HG02943 (cell line): ENCODE results near the gene KLK14.
A peak's percentile ranks its signal among the peaks of the same experiment; 100 is the strongest.

Experiments
- ATAC-seq: cut with Tn5 transposase; IDR thresholded peaks from one replicate; pipeline ENCODE4 v1.9.1; 2021; ENCODE audit warnings: mild to moderate bottlenecking, low read depth, moderate library complexity; ENCODE audit not compliant: unreplicated experiment

The KLK14 gene

DNA sequence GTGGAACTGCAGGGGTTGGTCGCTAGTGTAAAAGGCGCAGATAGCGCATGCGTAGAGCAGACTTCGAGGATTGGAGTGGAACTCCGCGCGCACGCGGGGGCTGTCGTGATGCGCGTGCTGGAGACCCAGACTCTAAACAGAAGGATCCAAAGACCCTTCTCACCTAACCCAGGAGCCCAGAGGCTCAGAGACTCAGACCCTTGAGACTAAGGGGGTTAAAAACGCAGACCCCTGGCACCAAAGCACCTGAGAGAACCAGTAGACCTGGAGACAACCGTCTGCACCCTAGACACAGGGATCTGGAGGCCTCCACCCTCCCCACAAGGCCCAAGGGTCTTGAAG is 26.1 kb upstream of the KLK14 start:
- ATAC-seq, result peak; percentile 22

- peak; percentile 89 for ATAC-seq
Measured at GRCh38 chr19:51108066-51108804, 25.5 kb upstream of the KLK14 start, which contains the start of gene CTU1. Gene CTU1 (minus strand): TSS chr19:51108409. CDS start chr19:51104569, 3,840 bp downstream.

DNA sequence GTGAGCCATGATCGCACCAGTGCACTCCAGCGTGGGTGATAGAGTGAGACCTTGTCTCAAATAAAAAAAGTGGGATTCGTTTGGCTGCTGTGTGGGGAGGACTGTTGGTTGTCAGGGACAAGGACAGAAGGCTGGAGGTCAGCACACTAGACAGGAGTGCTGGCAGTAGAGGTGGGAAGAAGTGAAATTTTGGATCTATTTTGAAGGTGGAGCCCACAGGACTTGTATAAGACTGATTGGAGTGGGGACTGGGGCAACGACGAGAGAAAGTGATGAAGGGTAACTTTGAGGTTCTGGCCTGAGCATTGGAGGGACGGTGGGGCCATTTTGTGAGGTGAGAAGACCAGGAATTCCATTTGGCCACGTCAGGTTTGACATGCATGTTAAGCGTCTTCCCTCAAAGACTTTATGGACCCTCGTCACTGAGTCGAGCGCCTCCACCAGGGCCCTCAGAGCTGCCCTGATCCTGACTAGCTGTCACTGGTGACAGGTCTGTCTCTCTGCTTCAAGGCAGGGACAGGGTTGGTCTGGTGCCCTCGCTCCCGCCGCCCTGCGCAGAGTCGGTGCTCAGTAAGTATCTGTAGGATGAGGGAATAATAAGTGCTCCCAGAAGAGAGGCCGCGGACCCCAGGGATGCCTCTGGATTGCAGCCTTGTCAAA is 24.8 kb upstream of the KLK14 start:
- ATAC-seq, result no peak

DNA sequence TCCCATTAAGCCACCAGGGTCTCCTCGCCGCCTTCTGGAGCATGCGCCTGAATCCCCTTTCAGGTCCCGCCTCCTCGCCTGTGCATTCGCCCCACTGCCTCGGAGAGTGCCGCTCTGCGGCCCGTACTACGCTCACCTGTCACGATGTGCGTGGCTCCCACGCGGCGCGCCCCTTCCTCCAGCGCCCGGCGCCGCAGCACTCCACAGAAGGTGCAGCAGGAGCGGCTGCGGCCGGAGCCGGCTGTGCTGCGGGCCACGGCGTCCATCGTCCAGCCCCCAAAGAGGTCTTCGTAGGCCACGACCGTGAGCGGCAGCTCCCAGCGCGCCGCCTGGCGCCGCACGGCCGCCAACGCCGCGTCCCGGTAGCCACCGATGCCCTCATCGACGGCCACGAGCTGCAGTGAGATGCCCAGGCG is 21.2 kb upstream of the KLK14 start:
- no peak for ATAC-seq

DNA sequence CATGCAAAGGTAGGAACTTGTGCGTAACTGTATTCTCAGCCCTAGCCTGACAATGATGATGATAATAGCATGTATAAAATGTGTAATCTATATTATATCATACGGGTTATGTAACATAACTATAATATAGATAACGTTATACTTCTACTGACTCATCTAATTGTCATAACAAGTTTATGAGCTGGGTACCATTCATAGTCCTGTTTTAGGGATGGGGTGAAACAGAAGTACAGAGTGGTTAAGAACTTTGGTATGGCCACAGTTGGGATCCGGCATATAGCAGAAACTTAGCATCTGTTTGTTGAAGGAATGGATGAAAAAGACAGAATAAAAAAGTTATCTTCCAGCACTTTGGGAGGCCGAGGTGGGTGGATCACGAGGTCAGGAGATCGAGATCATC is 20.3 kb upstream of the KLK14 start:
- no peak for ATAC-seq

- ATAC-seq, result no peak
Measured at GRCh38 chr19:51101171-51101865, 18.6 kb upstream of the KLK14 start.

DNA sequence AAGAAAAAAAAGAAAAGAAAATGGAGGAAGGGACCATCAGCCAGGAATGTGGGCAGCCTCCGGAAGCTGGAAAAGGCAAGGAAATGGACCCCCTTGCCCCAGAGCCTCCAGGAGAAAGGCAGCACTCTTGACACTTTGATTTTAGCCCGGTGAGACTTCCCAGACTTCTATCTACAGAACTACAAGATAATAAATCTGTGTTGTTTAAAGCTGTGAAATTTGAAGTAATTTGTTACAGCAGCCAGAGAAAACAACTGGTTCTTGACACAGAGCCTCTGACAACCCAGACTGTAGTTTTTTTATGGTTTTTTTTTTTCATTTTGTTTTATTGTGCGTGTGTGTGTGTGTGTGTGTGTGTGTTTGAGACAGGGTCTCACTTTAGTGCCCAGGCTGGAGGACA is 17.9 kb upstream of the KLK14 start:
- no peak for ATAC-seq

DNA sequence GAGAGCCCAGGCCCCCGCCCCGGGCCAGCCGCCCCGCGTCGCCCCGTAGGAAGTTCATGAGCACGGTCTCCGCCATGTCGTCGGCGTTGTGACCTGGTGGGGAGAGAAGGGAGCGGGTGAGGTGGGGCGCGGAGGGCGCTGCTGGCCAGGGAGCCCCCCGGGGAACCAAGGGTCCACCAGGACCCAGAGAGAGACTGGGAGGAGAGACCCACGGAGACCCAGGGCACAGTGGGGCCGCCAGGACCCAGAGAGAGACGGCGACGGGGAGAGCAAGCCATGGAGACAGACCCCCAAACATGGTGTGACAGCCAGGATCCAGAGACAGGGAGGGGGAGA is 16.3 kb upstream of the KLK14 start:
- ATAC-seq, result no peak

DNA sequence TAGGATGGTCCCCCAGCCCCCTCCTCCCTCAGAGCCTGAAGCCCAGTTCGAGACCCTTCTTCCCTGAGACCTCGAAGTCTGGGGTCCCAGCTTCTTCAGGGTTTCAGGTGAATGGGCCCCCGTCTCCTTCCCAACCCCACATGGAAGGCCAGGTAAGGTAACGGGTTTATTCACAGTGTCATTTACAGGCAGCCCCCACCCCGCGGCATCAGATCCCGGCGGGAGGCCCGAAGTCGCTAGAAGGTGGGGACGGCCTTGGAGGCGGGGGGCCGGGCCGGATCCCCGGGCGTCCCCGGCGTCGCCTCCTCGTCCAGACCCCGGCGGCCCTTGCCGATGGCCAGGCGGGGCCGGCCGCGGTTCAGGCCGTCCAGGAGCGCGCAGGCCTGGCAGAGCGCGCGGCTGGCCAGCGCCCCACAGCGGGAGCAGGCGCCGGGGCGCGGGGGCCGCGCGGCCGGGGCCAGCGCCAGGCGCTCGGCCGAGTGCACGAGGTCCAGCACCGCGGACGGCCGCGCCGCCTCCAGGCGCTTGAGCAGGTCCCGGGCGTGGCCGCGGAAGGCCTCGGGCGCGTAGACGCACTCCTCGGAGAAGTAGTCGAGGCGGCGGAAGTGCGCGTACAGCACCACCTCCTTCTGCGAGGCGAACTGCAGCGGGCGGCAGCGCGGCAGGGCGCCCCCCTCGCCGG is 15.8 kb upstream of the KLK14 start:
- no peak for ATAC-seq

DNA sequence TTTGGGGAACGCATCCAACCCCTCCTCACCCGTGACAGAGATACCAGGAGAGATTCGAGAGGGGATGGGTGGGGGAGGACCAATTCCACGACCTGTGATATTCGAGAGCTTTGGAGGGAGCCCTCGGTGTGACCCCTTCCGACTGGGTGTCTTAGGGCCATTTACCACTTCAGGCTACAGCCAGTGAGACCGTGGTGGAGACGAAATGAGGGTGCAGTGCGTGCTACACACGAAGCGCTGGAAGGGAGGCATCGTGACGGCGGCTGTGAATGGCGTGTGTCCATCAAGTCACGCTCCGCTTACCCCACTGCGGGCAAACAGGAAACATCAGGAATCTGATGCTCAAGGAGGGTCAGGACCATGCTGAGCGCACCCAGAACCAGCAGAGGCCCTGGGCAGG is 15.1 kb upstream of the KLK14 start:
- no peak for ATAC-seq

DNA sequence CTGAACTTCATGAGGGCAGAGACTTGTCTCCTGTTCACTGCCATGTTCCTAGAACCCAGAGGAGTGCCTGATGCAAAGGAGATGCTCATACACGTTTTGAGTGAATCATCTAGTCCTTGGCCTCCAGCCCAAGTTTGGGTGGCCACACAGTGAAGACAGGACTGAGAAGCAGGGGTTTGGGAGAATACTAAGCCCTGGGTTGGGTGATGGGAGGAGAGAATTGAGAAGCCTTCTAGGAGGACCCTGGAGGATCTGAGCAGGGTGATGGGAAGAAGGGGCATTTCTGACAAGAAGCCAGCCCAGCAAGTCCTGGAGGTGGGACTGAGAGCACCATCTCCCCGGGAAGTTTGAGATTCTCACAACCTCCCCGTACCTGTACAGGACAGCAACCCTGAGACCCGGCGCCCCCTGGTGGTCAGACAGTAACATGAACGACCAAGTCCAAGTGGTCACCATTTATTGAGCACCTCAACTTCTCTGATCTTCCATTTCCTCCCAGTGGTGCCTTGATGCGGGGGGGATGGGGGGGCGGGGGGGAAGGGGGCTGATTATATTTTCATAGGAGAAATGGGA is 14.6 kb upstream of the KLK14 start:
- ATAC-seq, result no peak

DNA sequence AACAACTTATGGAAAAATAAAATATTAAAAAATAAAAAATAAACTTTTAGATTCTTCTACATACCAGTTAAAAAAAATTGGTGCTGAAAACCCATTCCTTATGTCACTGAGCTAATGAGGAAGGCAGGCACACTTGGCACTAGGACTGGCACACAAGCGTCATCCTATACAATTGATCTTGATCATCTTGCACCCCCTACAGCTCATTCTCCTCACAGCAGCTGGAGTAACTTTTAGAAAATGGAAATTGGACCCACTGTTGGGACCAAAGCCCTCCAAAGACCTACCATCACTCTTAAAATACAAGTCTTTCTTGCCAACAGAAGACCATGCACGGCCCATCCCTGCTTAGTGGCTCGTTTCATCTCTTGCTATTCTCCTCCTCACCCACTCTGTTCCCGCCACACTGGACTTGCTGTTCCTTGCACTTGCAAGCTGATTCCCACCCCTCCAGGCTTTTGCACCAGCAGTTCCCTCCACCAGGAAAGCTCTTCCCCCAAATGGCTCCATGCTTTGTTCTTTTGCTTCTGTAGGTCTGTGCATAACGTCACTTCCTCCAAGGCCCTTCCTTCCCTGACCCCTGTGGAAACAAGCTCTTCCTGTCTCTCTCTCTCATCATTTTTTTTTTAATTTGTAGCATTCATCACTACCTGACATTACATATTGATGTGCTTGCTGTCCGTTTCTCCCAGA is 13.9 kb upstream of the KLK14 start:
- ATAC-seq, result no peak

DNA sequence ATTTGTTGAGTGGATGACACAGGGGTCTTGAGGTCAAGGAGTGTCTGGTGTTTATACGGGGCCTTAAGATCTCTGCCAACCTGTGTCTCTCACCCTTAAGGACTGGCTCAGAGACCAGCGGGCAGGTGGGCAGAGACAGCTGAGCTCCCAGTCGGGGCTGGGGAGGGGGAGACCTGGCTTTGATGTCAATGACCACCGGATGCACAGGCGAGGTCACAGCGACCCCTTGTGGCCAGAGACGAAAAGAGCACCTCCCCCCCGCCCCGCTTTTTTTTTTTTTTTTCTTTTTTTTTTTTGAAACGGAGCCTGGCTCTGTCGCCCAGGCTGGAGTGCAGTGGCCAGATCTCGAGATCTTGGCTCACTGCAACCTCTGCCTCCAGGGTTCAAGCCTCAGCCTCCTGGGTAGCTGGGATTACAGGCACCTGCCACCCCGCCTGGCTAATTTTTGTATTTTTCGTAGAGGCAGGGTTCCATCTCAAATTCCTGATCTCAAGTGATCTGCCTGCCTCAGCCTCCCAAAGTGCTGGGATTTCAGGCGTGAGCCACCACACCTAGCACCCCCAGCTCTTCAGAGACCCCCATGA is 12.1 kb upstream of the KLK14 start:
- no peak for ATAC-seq

GRCh38 chr19:51093510-51094345 is 11.0 kb upstream of the KLK14 start:
- no peak for ATAC-seq

DNA sequence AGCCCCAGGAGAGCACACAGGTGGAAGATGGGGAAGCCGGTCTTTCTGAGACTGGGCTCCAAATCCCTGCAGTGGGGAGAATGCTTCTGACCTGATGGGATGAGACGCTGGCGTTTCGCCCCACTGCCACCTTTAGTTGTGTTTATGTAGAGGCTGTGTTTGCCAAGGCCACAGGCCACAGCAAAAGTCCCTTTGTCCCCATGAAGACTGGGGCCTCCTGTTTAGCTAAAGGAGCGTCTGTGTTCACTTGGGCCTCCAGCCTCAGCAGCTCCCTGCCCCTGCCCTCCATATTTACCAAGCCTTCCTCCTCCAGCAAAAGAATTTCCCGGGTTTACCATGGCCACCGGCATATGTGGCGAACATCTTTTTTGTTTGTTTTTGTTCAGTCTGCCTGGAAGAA is 10.4 kb upstream of the KLK14 start:
- no peak for ATAC-seq

DNA sequence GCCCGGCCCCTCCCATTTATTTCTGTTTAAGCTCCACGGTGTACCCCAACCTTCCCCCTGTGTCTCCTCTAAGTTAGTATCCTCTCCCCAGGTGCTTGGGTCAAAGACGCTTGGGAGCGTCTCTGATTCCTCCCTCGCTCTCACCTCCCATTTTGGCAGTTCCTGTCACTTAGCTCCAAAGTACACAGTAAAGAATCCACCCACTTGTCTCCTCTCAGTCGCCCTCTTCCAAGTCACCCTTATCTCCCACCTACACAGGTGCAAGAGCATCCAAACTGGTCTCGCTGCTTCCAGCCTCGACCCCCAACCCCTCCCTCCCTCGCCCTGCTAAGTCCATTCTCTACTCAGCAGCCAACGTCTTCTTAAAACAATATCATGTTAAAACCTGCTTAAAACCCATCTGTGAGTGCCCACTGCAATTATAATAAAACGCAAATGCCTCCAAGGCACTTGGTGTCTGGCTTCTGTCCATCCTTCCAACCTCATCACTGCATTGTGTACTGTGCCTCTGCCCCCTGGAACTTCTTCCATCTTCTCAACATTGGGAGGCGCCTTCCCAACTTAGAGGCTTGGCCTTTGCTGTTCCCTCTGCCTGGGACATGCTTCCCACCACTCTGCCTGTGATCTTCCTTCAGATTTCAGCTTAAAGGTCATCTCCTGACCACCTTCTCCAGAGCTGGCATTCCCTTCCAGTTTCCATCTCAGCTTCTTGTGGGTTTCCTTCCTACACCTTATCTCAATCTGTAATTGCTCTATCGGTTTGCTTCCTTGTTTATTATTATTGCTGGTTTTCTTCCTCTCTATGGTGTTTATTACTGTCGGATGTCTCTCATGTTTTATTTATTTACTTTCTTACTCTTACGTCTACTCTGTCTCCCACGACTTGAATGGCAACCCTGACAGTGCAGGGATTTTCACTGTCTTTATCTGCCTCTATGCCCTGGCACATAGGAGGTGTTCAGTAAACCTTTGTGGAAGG is 9.5 kb upstream of the KLK14 start:
- no peak for ATAC-seq

DNA sequence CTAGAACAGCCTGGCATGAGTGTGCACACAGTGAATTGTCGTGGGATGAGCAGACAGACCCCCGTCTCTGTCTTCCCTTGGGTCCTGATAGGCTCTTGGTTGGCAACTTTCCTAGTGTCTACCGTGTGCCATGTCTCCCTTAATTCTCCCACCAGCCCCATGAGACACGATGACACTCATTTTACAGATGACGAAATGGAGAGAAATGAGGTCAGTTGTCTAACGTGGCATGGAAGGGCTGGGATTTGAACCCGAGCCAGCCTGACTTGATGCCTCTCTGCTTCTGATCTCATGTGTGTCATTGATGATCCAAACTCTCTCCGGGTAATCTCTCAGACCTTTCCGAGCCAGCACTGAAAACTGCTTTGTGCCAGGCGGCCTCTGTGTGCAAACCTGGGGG is 8.4 kb upstream of the KLK14 start:
- ATAC-seq, result no peak

DNA sequence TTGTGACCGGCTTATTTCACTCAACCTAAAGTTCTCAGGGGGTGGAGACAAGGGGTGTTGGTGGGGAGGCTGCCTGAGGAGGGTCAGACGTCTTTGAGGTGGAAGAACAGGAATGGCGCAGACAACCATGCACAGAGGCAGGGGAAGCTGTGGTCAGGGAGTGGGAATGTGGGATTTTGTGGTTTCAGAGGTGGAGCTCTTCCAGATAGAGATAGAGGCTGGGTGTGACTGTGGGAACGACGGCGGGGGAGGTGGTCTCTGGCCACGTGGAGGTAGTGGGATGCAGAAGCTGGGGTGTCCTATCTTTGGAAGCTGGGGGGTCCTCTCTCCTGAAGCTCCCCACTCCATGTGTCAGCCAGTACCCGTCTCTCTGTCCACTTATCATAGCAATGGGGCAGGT is 7.8 kb upstream of the KLK14 start:
- ATAC-seq, result no peak
